BLaER1 treated with 17β-estradiol and CSF1 and Interleukin-3, amounts not matched to agents 10 nM and 100 nM (cell line): ENCODE data around the gene TTLL8.

ENCODE experiments used
- H3K27ac ChIP-seq, 11 experiments: shearing (Covaris generic); formaldehyde crosslinking; 2 replicates each; pipeline ENCODE4 v1.8.1; 2022
- H3K27me3 ChIP-seq, 11 experiments: shearing (Covaris generic); formaldehyde crosslinking; 2 replicates each; pipeline ENCODE4 v1.8.1; 2022
- H3K36me3 ChIP-seq, 11 experiments: shearing (Covaris generic); formaldehyde crosslinking; 2 replicates each; pipeline ENCODE4 v1.8.1; 2022
- H3K4me1 ChIP-seq, 10 experiments: shearing (Covaris generic); formaldehyde crosslinking; 2 replicates each; pipeline ENCODE4 v1.8.1; 2022
- H3K4me2 ChIP-seq, 11 experiments: shearing (Covaris generic); formaldehyde crosslinking; 2 replicates each; pipeline ENCODE4 v1.8.1; 2022
- H3K4me3 ChIP-seq, 10 experiments: shearing (Covaris generic); formaldehyde crosslinking; 2 replicates each; pipeline ENCODE4 v1.8.1; 2022
- H3K9ac ChIP-seq, 11 experiments: shearing (Covaris generic); formaldehyde crosslinking; 2 replicates each; pipeline ENCODE4 v1.8.1; 2022
- H3K9me3 ChIP-seq, 11 experiments: shearing (Covaris generic); formaldehyde crosslinking; replicated peaks in 1 of 11; 2 replicates each; pipeline ENCODE4 v1.8.1; 2022
- H4K20me1 ChIP-seq, 11 experiments: shearing (Covaris generic); formaldehyde crosslinking; 2 replicates each; pipeline ENCODE4 v1.8.1; 2022
- Cebpa-rat ChIP-seq, 11 experiments: shearing (Covaris generic); IDR thresholded peaks; 2 replicates each; pipeline ENCODE4 v1.8.1; 2022

TTLL8 gene

GRCh38 chr22:50060441-50061140, 2.5 kb upstream of the TTLL8 start:
- Histone ChIP-seq H4K20me1 (peaks cover 0 to 27% (median 0%) of the 10 kb centered on the region in 11 experiments; a peak in 4 of 22 replicates), H3K4me1 (peaks cover 24 to 49% (median 41%) of the 10 kb centered on the region in 10 experiments), H3K4me3 (no peak overlapping the region), H3K9me3 (no peaks in the 10 kb centered on the region), H3K27me3 (peaks cover 0 to 11% (median 0%) of the 10 kb centered on the region in 11 experiments; a peak in 5 of 22 replicates), H3K27ac (no peak overlapping the region), H3K36me3 (peaks cover 0 to 5% (median 0%) of the 10 kb centered on the region in 11 experiments; a peak in 3 of 22 replicates), H3K4me2 (peak overlapping the region; percentile 58 to 86 (median 80); a peak in 20 of 22 replicates), H3K9ac (peak overlapping the region in 1 of 11 experiments; percentile 25; a peak in 1 of 22 replicates)
- no peak for TF ChIP-seq Cebpa-rat (IDR thresholded peaks at IDR 0.05)

DNA sequence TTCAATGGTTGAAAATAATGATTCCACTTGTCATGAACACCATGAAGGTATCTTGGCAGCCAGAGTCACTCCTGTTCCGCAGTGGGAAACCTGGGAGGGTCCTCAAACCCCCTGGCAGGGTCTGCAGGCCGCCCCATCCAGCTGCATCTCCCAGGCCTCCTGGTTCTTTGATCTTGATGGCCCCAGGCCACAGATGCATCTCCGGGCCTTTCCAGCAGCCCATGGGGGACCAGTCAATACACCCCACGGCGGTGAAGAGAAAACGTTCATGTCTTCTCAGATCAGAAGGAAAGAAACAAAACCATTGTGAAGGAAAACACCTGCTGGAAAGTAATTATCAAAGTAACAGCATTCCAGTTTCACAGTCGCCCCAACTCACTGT, 1.8 kb upstream of the TTLL8 start:
- TF ChIP-seq Cebpa-rat (IDR thresholded peaks at IDR 0.05), result no peak
- H3K4me2 ChIP-seq, result peak overlapping the region; percentile 54 to 86 (median 78); a peak in 21 of 22 replicates
- peaks cover 0 to 27% (median 0%) of the 10 kb centered on the region in 11 experiments; a peak in 4 of 22 replicates for H4K20me1 ChIP-seq
- peaks cover 0 to 4% (median 0%) of the 10 kb centered on the region in 11 experiments; a peak in 1 of 22 replicates for H3K36me3 ChIP-seq
- H3K27ac ChIP-seq, result no peak overlapping the region
- H3K4me3 ChIP-seq, result no peak overlapping the region
- H3K4me1 ChIP-seq, result peaks cover 24 to 47% (median 40%) of the 10 kb centered on the region in 10 experiments
- no peaks in the 10 kb centered on the region for H3K9me3 ChIP-seq
- peaks cover 0 to 11% (median 0%) of the 10 kb centered on the region in 11 experiments; a peak in 5 of 22 replicates for H3K27me3 ChIP-seq
- H3K9ac ChIP-seq, result 0 out of 22 replicates have a peak overlapping the region, but pooled peaks of 1 of the 11 experiments have one; percentile 32

DNA sequence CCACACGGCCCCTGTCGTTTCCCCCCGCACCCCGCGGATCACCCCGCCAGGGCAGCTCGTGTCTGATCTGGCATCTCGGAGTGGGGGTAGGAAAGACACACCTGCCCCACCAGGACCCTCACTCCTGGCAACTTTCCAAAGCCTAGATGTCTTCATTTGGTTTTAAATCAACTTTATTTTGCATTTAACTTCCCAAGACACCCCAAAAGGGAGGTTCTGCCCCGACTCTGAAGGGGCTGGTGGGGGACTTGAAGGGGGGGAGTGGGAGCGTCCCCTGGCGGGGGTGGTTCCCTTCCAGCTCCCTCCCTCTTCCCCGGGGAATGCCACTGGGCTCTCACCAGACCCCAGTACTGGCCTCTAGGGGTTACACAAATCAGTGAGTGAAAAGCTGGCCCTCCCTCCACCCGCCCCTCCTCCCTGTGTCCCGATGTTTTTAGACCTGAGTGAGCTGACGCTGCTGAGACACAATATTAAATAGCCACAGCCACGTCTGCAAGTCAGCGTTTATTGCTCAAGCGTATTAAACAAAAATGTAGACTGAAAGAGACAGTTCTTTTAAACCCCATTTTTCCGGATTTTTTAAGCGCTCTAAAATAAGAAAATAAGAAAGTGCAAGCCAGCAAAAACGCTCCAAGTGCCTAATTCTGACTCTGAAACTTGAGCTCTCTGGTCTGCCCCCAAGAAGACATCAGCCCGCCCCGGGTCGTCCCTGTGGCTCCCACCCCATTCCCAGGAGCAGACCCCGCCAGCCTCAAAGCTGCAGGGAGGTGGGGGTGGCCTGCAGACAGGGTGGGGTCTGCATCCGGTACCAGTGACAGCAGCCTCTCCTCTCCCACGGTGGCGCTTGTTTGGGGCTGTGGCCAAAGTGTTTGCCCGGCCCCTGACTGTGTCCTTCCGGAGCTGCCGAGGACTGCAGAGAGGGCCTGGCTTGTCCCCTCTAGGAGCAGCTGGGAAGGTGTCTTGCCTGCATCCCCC, 1.1 kb upstream of the TTLL8 start:
- H3K4me1 ChIP-seq, result peaks cover 24 to 47% (median 41%) of the 10 kb centered on the region in 10 experiments
- no peak overlapping the region for H3K4me3 ChIP-seq
- no peak overlapping the region for H3K27ac ChIP-seq
- peak overlapping the region; percentile 54 to 86 (median 78) for H3K4me2 ChIP-seq
- H3K9ac ChIP-seq, result peak overlapping the region in 5 of 11 experiments; percentile 5 to 32 (median 19); a peak in 3 of 22 replicates
- peaks cover 0 to 4% (median 2%) of the 10 kb centered on the region in 11 experiments; a peak in 15 of 22 replicates for H3K9me3 ChIP-seq
- TF ChIP-seq Cebpa-rat (IDR thresholded peaks at IDR 0.05), result no peak
- peaks cover 0 to 26% (median 0%) of the 10 kb centered on the region in 11 experiments; a peak in 4 of 22 replicates for H4K20me1 ChIP-seq
- no peaks in the 10 kb centered on the region for H3K36me3 ChIP-seq
- H3K27me3 ChIP-seq, result peaks cover 0 to 11% (median 0%) of the 10 kb centered on the region in 11 experiments; a peak in 5 of 22 replicates

DNA sequence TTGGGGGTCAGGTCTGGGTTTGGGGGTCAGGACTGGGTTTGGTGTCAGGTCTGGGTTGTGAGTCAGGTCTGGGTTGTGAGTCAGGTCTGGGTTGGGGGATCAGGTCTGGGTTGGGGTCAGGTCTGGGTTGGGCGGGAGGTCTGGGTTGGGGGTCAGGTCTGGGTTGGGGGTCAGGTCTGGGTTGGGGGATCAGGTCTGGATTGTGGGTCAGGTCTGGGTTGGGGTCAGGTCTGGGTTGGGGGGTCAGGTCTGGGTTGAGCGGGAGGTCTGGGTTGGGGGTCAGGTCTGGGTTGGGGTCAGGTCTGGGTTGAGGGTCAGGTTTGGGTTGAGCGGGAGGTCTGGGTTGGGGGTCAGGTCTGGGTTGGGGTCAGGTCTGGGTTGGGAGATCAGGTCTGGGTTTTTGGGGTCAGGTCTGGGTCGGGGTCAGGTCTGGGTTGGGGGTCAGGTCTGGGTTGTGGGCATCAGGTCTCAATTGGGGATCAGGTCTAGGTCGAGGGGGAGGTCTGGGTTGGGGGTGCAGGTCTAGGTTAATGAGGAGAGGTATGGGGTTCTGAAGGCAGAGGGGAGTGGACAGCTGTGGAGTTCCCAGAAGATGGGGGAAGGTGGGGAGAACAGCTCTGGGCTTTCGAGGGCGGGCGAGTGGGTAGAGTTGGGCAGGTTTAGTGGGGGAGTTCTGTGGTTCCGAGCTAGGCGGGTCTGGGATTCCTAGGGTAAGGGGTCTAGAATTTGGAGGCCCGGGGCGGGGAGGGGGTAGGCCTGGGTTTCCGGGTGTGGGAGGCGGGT, 629 bp downstream of the TTLL8 start:
- H4K20me1 ChIP-seq, result peaks cover 0 to 20% (median 0%) of the 10 kb centered on the region in 11 experiments; a peak in 2 of 22 replicates
- no peak overlapping the region for H3K9ac ChIP-seq
- peaks cover 24 to 51% (median 44%) of the 10 kb centered on the region in 10 experiments for H3K4me1 ChIP-seq
- H3K9me3 ChIP-seq, result peaks cover 10 to 19% (median 17%) of the 10 kb centered on the region in 11 experiments
- no peaks in the 10 kb centered on the region for H3K36me3 ChIP-seq
- peaks cover 0 to 11% (median 0%) of the 10 kb centered on the region in 11 experiments; a peak in 5 of 22 replicates for H3K27me3 ChIP-seq
- H3K4me2 ChIP-seq, result no peak overlapping the region
- H3K4me3 ChIP-seq, result no peak overlapping the region
- H3K27ac ChIP-seq, result no peak overlapping the region
- TF ChIP-seq Cebpa-rat (IDR thresholded peaks at IDR 0.05), result no peak

DNA sequence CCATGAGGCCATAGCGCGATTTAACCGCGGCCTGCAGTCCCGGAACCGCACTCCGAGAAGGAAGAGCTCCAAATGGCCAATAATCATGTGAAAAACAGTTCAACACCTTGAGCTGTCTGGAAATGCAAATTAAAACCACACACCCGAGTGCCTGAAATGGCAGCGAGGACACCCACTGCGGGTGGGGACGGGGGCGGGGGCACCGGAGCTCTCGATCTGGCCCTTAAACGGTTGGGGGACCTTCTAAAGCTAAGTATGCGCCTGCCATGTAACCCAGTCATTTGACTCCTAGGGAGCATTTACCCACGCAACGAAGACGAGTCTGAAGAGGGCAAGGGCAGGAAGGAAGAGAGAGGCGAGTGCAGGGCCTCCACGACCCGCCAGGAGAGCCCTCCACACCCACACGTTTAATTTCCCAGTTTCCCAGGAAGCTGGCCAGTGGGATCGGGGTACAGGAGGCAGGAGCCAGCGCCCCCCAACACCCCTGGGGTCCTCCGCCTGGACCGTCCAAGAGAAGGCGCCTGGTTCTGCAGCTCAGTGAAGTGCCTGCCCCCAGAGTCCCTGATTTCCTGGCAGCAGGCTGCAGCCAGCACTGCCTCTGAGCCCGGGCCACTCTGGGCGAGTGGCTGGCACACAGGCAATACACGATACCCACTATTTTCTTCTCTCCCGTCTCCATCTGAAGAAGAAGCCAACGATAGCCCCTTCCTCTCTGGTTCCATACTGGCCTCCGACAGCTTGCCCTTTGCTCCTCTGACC, 1.7 kb downstream of the TTLL8 start:
- Histone ChIP-seq H3K27me3 (peaks cover 0 to 11% (median 0%) of the 10 kb centered on the region in 11 experiments; a peak in 5 of 22 replicates), H4K20me1 (peaks cover 0 to 20% (median 0%) of the 10 kb centered on the region in 11 experiments; a peak in 2 of 22 replicates), H3K9me3 (peaks cover 10 to 24% (median 17%) of the 10 kb centered on the region in 11 experiments), H3K4me2 (peak overlapping the region in 10 of 11 experiments; percentile 16 to 53 (median 29); a peak in 9 of 22 replicates), H3K4me1 (peaks cover 20 to 44% (median 37%) of the 10 kb centered on the region in 10 experiments), H3K27ac (no peak overlapping the region), H3K9ac (no peak overlapping the region), H3K4me3 (no peak overlapping the region), H3K36me3 (no peaks in the 10 kb centered on the region)
- no peak for TF ChIP-seq Cebpa-rat (IDR thresholded peaks at IDR 0.05)

- Histone ChIP-seq H3K4me1 (peaks cover 2 to 20% (median 13%) of the 10 kb centered on the region in 10 experiments; a peak in 17 of 20 replicates), H4K20me1 (no peaks in the 10 kb centered on the region), H3K4me2 (peak overlapping the region in 4 of 11 experiments; percentile 7 to 31 (median 16); a peak in 6 of 22 replicates), H3K4me3 (no peak overlapping the region), H3K36me3 (no peaks in the 10 kb centered on the region), H3K9me3 (peaks cover 10 to 24% (median 17%) of the 10 kb centered on the region in 11 experiments), H3K27ac (no peak overlapping the region), H3K9ac (no peak overlapping the region), H3K27me3 (peaks cover 0 to 6% (median 0%) of the 10 kb centered on the region in 11 experiments; a peak in 4 of 22 replicates)
- TF ChIP-seq Cebpa-rat (IDR thresholded peaks at IDR 0.05), result no peak
Observed at GRCh38 chr22:50053861-50054260, 4.2 kb downstream of the TTLL8 start.

DNA sequence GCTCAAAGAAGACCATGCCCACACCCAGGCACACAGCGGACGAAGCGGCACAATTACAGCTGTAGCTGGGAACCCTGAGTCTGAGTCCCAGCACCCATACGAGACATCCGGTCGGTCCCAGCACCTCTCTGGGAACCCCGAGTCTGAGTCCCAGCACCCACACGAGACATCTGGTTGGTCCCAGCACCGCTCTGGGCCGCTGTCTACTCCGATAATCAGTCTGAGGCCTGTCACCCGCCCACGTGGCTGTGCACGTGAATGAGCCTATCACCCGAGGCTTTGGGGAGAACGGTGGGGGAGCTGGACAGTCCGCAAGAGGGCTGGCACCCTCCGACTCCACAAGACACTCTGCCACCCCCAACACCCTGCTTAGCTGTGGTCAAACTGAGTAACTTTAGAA, 6.2 kb downstream of the TTLL8 start:
- peaks cover 10 to 24% (median 17%) of the 10 kb centered on the region in 11 experiments for H3K9me3 ChIP-seq
- peaks cover 0 to 15% (median 8%) of the 10 kb centered on the region in 10 experiments; a peak in 9 of 20 replicates for H3K4me1 ChIP-seq
- no peaks in the 10 kb centered on the region for H4K20me1 ChIP-seq
- H3K27ac ChIP-seq, result no peak overlapping the region
- TF ChIP-seq Cebpa-rat (IDR thresholded peaks at IDR 0.05), result no peak
- no peaks in the 10 kb centered on the region for H3K27me3 ChIP-seq
- no peaks in the 10 kb centered on the region for H3K36me3 ChIP-seq
- no peak overlapping the region for H3K4me2 ChIP-seq
- no peak overlapping the region for H3K9ac ChIP-seq
- H3K4me3 ChIP-seq, result no peak overlapping the region
